Neural cell (in vitro differentiated cells): Measurements from ENCODE around the gene ABCG8. TPM values are rescaled to one million over a fixed set of nuclear protein-coding genes. Genes with fewer than 3 reads are reported as not detected.

ENCODE experiments used
- H2AFZ ChIP-seq: fragments of 200-600, 300-800 bp; sonication (generic), shearing (Covaris generic); 2 replicates; pipeline ENCODE4 v1.6.0; 2014; ENCODE audit warnings: low read depth, mild to moderate bottlenecking, antibody characterized with exemption, low read length, moderate library complexity
- H3F3A ChIP-seq: fragments of 200-600 bp; shearing (Covaris generic); 2 replicates; pipeline ENCODE4 v1.6.1; 2016; ENCODE audit warnings: mild to moderate bottlenecking, moderate library complexity, mixed read lengths, antibody characterized with exemption, low read length; ENCODE audit not compliant: insufficient read depth, poor library complexity, severe bottlenecking
- H3K27ac ChIP-seq: fragments of 200-600, 300-800 bp; sonication (generic), shearing (Covaris generic); 2 replicates; pipeline ENCODE4 v1.5.1; 2014; ENCODE audit warnings: mild to moderate bottlenecking, low read length, moderate library complexity
- H3K27me3 ChIP-seq: fragments of 300-800, 200-600 bp; sonication (generic), shearing (Covaris generic); 2 replicates; pipeline ENCODE4 v1.6.0; 2014; ENCODE audit warnings: mild to moderate bottlenecking, low read depth, low read length, moderate library complexity; ENCODE audit not compliant: insufficient read depth
- H3K36me3 ChIP-seq: fragments of 300-800, 200-600 bp; sonication (generic), shearing (Covaris generic); 2 replicates; pipeline ENCODE4 v1.5.1; 2014; ENCODE audit warnings: mild to moderate bottlenecking, antibody characterized with exemption, low read length, moderate library complexity; ENCODE audit not compliant: insufficient read depth
- H3K4me2 ChIP-seq: fragments of 300-800, 200-600 bp; sonication (generic), shearing (Covaris generic); 2 replicates; pipeline ENCODE4 v1.6.0; 2014; ENCODE audit warnings: mild to moderate bottlenecking, low read length
- H3K4me3 ChIP-seq: fragments of 300-800, 200-600 bp; sonication (generic), shearing (Covaris generic); 2 replicates; pipeline ENCODE4 v1.5.1; 2014; ENCODE audit warnings: mild to moderate bottlenecking, low read length, moderate library complexity
- H3K79me2 ChIP-seq: fragments of 200-600 bp; shearing (Covaris generic); replicated peaks from 2 replicates; pipeline ENCODE4 v1.6.0; 2014; ENCODE audit warnings: mild to moderate bottlenecking, low read length, moderate library complexity; ENCODE audit not compliant: insufficient read depth
- H3K9ac ChIP-seq: fragments of 300-800, 200-600 bp; sonication (generic), shearing (Covaris generic); 2 replicates; pipeline ENCODE4 v1.6.1; 2016; ENCODE audit warnings: mild to moderate bottlenecking, low read length, mixed read lengths
- H3K9me2 ChIP-seq: fragments of 200-600 bp; shearing (Covaris generic); 2 replicates; pipeline ENCODE4 v1.6.1; 2016; ENCODE audit warnings: mild to moderate bottlenecking, low read length, mixed read lengths; ENCODE audit not compliant: insufficient read depth
- H3K9me3 ChIP-seq: fragments of 200-600, 300-800 bp; sonication (generic), shearing (Covaris generic); 2 replicates; pipeline ENCODE4 v1.6.1; 2016; ENCODE audit warnings: mild to moderate bottlenecking, mixed run types, low read length, moderate library complexity, mixed read lengths
- H4K20me1 ChIP-seq: fragments of 200-600 bp; shearing (Covaris generic); 2 replicates; pipeline ENCODE4 v1.6.1; 2016; ENCODE audit warnings: mild to moderate bottlenecking, mixed run types; ENCODE audit not compliant: insufficient read depth
- CTCF ChIP-seq: fragments of 450-650 bp; IDR thresholded peaks from 2 replicates; pipeline ENCODE4 v1.5.1; 2014; ENCODE audit warnings: antibody characterized with exemption, mild to moderate bottlenecking, moderate library complexity; ENCODE audit not compliant: poor library complexity, severe bottlenecking
- EP300 ChIP-seq: fragments of 450-650 bp; conservative IDR thresholded peaks from 2 replicates; pipeline ENCODE4 v1.6.1; 2014; ENCODE audit warnings: antibody characterized with exemption, mild to moderate bottlenecking, moderate library complexity; ENCODE audit not compliant: poor library complexity, severe bottlenecking
- EZH2 ChIP-seq: fragments of 200-600, 300-800 bp; shearing (Covaris generic), sonication (generic); IDR thresholded peaks from 2 replicates; pipeline ENCODE4 v1.6.1; 2014; ENCODE audit warnings: antibody characterized with exemption, low read length, borderline replicate concordance, mild to moderate bottlenecking; ENCODE audit not compliant: insufficient read depth, poor library complexity, severe bottlenecking
- MXI1 ChIP-seq: fragments of 450-650 bp; conservative IDR thresholded peaks from 2 replicates; pipeline ENCODE4 v1.6.1; 2014; ENCODE audit warnings: antibody characterized with exemption, mild to moderate bottlenecking; ENCODE audit not compliant: poor library complexity, severe bottlenecking
- POLR2AphosphoS5 ChIP-seq: IDR thresholded peaks from 2 replicates; pipeline ENCODE4 v1.6.1; 2012
- RAD21 ChIP-seq: fragments of 450-650 bp; conservative IDR thresholded peaks from 2 replicates; pipeline ENCODE4 v1.6.1; 2014; ENCODE audit warnings: antibody characterized with exemption, mild to moderate bottlenecking, moderate library complexity
- REST ChIP-seq: IDR thresholded peaks from 2 replicates; pipeline ENCODE4 v1.6.1; 2012; ENCODE audit warnings: borderline replicate concordance
- SMC3 ChIP-seq: fragments of 450-650 bp; conservative IDR thresholded peaks from 2 replicates; pipeline ENCODE4 v1.6.1; 2014; ENCODE audit warnings: antibody characterized with exemption, mild to moderate bottlenecking, moderate library complexity; ENCODE audit not compliant: poor library complexity
- TAF1 ChIP-seq: IDR thresholded peaks from 2 replicates; pipeline ENCODE4 v1.6.1; 2012; ENCODE audit warnings: low read depth
- polyA plus RNA-seq: library from polyadenylated mRNA; depleted of rRNA; stranded (reverse); fragments of >200 nt; gene quantifications from 2 replicates; pipeline ENCODE4 v1.2.3, GENCODE V29; 2014

ABCG8 gene
- polyA plus RNA-seq, 1 donor from 2014 or later = 0.05 TPM

GRCh38 chr2:43806719-43807031 lies 32.1 kb upstream of the ABCG8 start:
- H3K4me3 ChIP-seq = no peak overlapping the region
- no peaks in the 10 kb centered on the region for H3K9me2 ChIP-seq
- H3K27me3 ChIP-seq = no peaks in the 10 kb centered on the region
- H3K4me2 ChIP-seq = no peak overlapping the region
- H3K9ac ChIP-seq = no peak overlapping the region
- no peak for TF ChIP-seq REST
- no peak for TF ChIP-seq TAF1
- TF ChIP-seq EZH2 = no peak
- no peak for TF ChIP-seq CTCF
- TF ChIP-seq RAD21 = no peak
- no peaks in the 10 kb centered on the region for H4K20me1 ChIP-seq
- no peaks in the 10 kb centered on the region for H3K79me2 ChIP-seq
- H2AFZ ChIP-seq = no peak overlapping the region
- H3F3A ChIP-seq = no peaks in the 10 kb centered on the region
- no peaks in the 10 kb centered on the region for H3K36me3 ChIP-seq
- H3K27ac ChIP-seq = no peak overlapping the region
- H3K9me3 ChIP-seq = no peaks in the 10 kb centered on the region

GRCh38 chr2:43810452-43810851 lies 28.3 kb upstream of the ABCG8 start:
- H3K4me2 ChIP-seq = no peak overlapping the region
- H3K27me3 ChIP-seq = no peaks in the 10 kb centered on the region
- H3K27ac ChIP-seq = no peak overlapping the region
- H3K36me3 ChIP-seq = no peaks in the 10 kb centered on the region
- H4K20me1 ChIP-seq = no peaks in the 10 kb centered on the region
- no peak overlapping the region for H2AFZ ChIP-seq
- TF ChIP-seq REST (no peak), SMC3 (no peak), CTCF (no peak), RAD21 (no peak), EP300 (no peak), MXI1 (no peak), TAF1 (no peak), POLR2AphosphoS5 (no peak), EZH2 (no peak)
- H3K4me3 ChIP-seq = peak overlapping the region; percentile 19
- H3F3A ChIP-seq = no peaks in the 10 kb centered on the region
- H3K9ac ChIP-seq = no peak overlapping the region
- H3K79me2 ChIP-seq = no peaks in the 10 kb centered on the region
- no peaks in the 10 kb centered on the region for H3K9me2 ChIP-seq
- H3K9me3 ChIP-seq = no peaks in the 10 kb centered on the region
